GM21619 (cell line): Measurements from ENCODE around the gene CNNM4.

Experiments
- ATAC-seq: cut with Tn5 transposase; IDR thresholded peaks from one replicate; pipeline ENCODE4 v1.9.1; 2021; ENCODE audit not compliant: unreplicated experiment

The CNNM4 gene

DNA sequence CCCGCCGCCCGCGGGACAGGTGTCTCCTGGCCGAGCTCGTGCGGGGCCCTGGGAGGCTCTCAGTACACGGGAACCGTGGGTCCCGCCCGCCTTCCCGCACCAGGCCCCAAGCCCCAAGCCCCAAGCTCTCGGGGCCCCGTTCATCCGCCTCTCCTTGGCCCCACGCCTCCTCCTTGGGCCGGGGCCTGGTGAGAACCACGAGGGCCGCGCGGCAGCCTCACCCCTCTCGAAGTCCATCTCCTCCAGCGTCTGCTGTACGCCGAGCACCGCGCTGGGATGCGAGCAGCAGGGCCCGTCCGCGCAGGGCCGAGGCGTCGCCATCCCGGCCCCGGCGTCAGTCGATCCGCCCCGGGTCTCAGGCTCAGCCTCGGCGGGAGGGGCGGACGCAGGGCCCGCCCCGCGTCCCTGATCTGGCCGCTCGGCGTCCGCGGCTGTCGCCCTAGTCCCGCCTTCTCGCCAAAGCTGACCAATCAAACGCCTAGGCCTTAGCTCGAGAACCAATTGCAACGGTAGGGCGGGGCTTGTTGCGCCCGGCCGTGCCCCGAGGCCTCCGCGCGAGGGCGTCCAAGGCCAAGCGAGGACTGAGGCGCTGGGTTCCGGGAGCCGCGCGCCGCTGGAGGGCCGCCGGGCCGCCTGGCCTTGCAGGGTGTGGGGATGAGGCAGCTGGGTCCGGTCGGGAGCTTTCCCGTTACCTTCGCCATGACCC is 97.1 kb downstream of the CNNM4 start, which contains the start of gene ANKRD39:
Gene ANKRD39, minus strand, starts transcription at position 350 of the 706 bp plus-strand sequence. Its CDS starts 29 bp downstream, at position 321.
- ATAC-seq = peak; percentile 91

DNA sequence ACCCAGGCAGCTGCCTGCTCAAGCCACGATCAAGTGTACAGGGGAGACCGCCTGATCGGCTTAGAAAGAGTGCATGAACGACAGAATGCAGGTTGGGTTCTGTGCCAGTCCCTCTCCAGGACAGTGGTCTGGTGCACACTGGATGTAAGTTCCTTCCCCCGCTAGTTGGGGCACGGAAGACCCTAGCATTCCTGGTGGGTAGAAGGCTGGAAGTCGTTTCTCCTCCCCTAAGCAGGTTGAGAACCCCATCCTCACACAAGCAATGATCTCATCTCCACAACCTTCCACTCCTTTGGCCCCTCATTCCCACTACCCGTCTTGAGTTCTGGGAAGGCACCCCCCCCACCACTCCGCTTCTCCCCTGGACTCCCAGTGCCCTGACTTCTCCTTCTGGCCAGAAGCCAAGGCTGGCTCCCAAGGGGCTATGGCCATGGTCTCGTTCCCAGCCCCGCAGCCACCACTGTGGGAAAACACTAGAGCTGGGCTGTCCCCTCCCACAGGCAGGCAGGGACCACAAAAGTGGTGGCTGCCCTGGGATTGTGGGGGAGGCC is 98.5 kb downstream of the CNNM4 start:
- no peak for ATAC-seq

DNA sequence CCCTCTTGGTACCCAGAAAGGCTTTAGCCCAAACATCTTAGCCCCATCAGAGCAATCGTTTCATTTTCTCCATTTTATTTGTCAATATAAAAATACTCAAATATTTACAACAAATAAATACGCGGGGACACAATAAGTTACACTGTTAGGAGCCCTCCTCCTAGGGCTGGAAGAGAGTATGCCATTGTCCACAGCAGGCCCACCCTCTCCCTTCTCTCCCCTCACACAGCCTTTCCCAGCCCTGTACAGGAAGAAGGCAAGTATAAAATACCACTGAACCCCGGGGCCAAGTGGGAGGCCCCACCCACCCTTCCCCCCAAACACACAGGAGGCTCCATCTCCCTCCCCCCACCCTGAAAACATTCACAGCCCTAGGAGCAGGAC is 99.0 kb downstream of the CNNM4 start:
- ATAC-seq = no peak

DNA sequence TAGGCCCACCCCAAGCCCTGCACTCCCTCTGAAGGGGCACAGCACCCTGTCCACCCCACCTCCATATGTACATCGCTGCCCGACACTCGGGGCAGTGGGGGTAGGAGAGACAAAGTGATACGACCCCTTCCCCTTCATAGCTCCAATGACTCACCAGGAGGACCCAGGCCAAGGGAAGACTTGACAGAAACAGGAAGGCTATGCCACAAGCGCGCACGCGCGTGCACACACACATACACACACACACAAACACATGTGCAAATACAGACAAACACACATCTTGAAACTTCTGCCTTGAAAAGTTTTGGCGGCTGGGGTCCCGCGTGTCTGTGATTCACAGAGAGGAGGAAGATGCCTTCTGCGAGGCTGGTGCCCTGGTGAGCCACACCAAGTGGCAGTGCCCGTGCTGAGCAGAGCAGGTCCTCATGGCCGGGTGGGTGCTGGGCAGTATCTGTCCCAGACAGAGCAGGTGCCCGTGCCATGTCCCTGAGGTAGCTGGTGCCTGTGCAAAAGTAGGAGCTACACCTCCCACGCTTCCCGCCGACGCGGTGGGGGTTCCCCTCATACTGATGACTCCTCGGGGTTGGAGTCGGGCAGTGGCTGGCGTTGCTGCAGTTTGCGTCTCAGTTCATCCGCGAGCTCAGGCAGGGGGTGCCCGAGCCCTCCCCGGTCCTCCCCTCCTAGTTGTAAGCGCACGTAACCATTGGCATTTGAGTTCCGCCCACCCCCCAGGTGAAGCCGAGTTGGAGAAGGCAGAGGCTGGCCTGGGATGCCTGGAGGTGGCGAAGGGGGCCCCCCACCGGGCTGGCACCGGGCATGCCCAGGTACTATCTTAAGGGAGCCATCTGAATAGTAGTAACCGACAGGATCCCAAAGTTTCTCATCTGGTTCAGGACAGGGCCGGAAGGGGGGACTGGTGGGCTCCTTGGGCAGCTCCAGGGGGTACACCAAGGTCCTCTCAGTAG is 99.6 kb downstream of the CNNM4 start:
- no peak for ATAC-seq

- no peak for ATAC-seq
Observed at GRCh38 chr2:96861074-96861473, 100.4 kb downstream of the CNNM4 start.
